SU-DHL-6 (cell line): Measurements from ENCODE around the gene PPP1R3G.

ENCODE experiments used
- CTCF ChIP-seq: fragments of 200-600 bp; sonication (generic); IDR thresholded peaks from one replicate; pipeline ENCODE4 v1.5.1; 2017; ENCODE audit warnings: antibody characterized with exemption, mild to moderate bottlenecking, low read length, moderate library complexity; ENCODE audit not compliant: insufficient read depth, poor library complexity, severe bottlenecking
- EZH2phosphoT487 ChIP-seq: fragments of 200-600 bp; sonication (generic), shearing (Covaris generic); conservative IDR thresholded peaks from 2 replicates; pipeline ENCODE4 v1.6.1; 2018; ENCODE audit warnings: mild to moderate bottlenecking, antibody characterized with exemption, low read length, moderate library complexity, mixed read lengths

GRCh38 chr6:5093231-5094015 lies 8.3 kb downstream of the PPP1R3G start:
- TF ChIP-seq CTCF, result no peak
- no peak for TF ChIP-seq EZH2phosphoT487
